OCI-LY3 (cell line): ENCODE data around the gene ARID1B.
"Not testable (repeated sequence)": the region's sequence is repeated elsewhere in the genome, so short reads cannot be mapped to it uniquely, and the experiment has no call there.

Experiments used
- H2AFZ ChIP-seq: fragments of 200-600, 300-600 bp; shearing (Covaris generic); 2 replicates; pipeline ENCODE4 v1.6.0; 2014; ENCODE audit warnings: antibody characterized with exemption, low read depth, low read length
- H3K27ac ChIP-seq: fragments of 200-600, 300-600 bp; sonication (generic); 2 replicates; pipeline ENCODE4 v1.5.1; 2014; ENCODE audit warnings: mild to moderate bottlenecking, low read length, moderate library complexity, mixed read lengths
- H3K27me3 ChIP-seq: fragments of 200-600, 300-600 bp; sonication (generic); 2 replicates; pipeline ENCODE4 v1.6.1; 2014; ENCODE audit warnings: low read depth, low read length, mixed read lengths
- H3K36me3 ChIP-seq: fragments of 200-600, 300-600 bp; sonication (generic); replicated peaks from 2 replicates; pipeline ENCODE3; 2014; ENCODE audit warnings: low read depth, low read length, mixed read lengths
- H3K4me1 ChIP-seq: fragments of 300-600, 200-600 bp; sonication (generic); 2 replicates; pipeline ENCODE4 v1.6.1; 2014; ENCODE audit warnings: low read length, mixed read lengths
- H3K4me2 ChIP-seq: fragments of 200-600, 300-600 bp; sonication (generic); 2 replicates; pipeline ENCODE4 v1.6.1; 2014; ENCODE audit warnings: low read length, mixed read lengths
- H3K4me3 ChIP-seq: fragments of 300-600, 200-600 bp; sonication (generic); 2 replicates; pipeline ENCODE4 v1.5.1; 2014; ENCODE audit warnings: antibody characterized with exemption, mild to moderate bottlenecking, low read length, moderate library complexity
- H3K79me2 ChIP-seq: fragments of 300-600, 200-600 bp; shearing (Covaris generic); 2 replicates; pipeline ENCODE4 v1.6.1; 2014; ENCODE audit warnings: mild to moderate bottlenecking, low read length, mixed read lengths
- H3K9ac ChIP-seq: fragments of 300-600, 200-600 bp; shearing (Covaris generic); 2 replicates; pipeline ENCODE4 v1.6.0; 2014; ENCODE audit warnings: mild to moderate bottlenecking, low read length, moderate library complexity
- H3K9me3 ChIP-seq: fragments of 200-600, 300-600 bp; shearing (Covaris generic); 2 replicates; pipeline ENCODE4 v1.6.1; 2014; ENCODE audit warnings: low read length, mixed read lengths; ENCODE audit not compliant: insufficient read depth
- H4K20me1 ChIP-seq: fragments of 200-600, 300-600 bp; sonication (generic); 2 replicates; pipeline ENCODE4 v1.6.1; 2016; ENCODE audit warnings: low read length, mixed read lengths; ENCODE audit not compliant: insufficient read depth
- CTCF ChIP-seq: fragments of 200-600, 300-600 bp; sonication (generic); IDR thresholded peaks from 2 replicates; pipeline ENCODE4 v1.5.1; 2014; ENCODE audit warnings: antibody characterized with exemption, low read length, low read depth
- EZH2phosphoT487 ChIP-seq: fragments of 200-600 bp; shearing (Covaris generic); IDR thresholded peaks from 2 replicates; pipeline ENCODE4 v1.6.1; 2018; ENCODE audit warnings: antibody characterized with exemption, mixed run types, low read depth

Gene ARID1B

GRCh38 chr6:156978948-156979347 is 201.8 kb downstream of the ARID1B start:
- Histone ChIP-seq H3K4me2 (peak overlapping the region; percentile 98), H3K4me3 (0 out of 2 replicates have a peak overlapping the region, but pooled peaks have one; percentile 13), H3K36me3 (no peaks in the 10 kb centered on the region), H3K27me3 (no peaks in the 10 kb centered on the region), H3K27ac (peak overlapping the region; percentile 30), H2AFZ (no peak overlapping the region), H3K9me3 (no peaks in the 10 kb centered on the region), H3K4me1 (peaks cover 43% of the 10 kb centered on the region), H3K9ac (no peak overlapping the region), H4K20me1 (peaks cover 2% of the 10 kb centered on the region; the same call in 1 of the 2 replicates), H3K79me2 (peaks cover 88% of the 10 kb centered on the region)
- no peak for TF ChIP-seq EZH2phosphoT487
- no peak for TF ChIP-seq CTCF

GRCh38 chr6:156980515-156980914 is 203.3 kb downstream of the ARID1B start:
- no peaks in the 10 kb centered on the region for H3K9me3 ChIP-seq
- no peaks in the 10 kb centered on the region for H3K36me3 ChIP-seq
- no peak overlapping the region for H2AFZ ChIP-seq
- H3K27ac ChIP-seq = no peak overlapping the region
- H3K27me3 ChIP-seq = no peaks in the 10 kb centered on the region
- H3K9ac ChIP-seq = no peak overlapping the region
- no peak overlapping the region for H3K4me3 ChIP-seq
- H3K79me2 ChIP-seq = peaks cover 83% of the 10 kb centered on the region
- peaks cover 39% of the 10 kb centered on the region for H3K4me1 ChIP-seq
- TF ChIP-seq EZH2phosphoT487 (no peak), CTCF (no peak)
- H3K4me2 ChIP-seq = no peak overlapping the region
- H4K20me1 ChIP-seq = peaks cover 2% of the 10 kb centered on the region; the same call in 1 of the 2 replicates

DNA sequence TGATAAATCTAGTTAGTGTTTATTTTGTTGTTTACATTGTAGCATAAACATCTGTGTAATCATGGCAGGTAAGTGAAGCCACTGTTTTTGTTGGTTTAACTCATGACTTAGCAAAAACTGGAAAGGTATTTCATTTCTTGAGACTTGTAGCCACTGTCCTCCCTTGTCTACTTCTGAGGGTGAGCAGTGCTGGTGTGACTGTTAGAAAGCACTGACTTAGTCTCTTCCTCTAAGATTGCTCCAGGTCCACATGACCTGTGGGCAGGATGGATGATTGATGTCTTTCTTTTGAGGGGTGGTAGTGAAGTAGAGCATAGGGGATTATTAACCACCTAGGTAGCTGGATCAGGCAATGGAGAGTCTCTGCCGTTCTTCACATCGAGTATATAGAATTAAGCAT is 203.8 kb downstream of the ARID1B start:
- H3K9me3 ChIP-seq = no peaks in the 10 kb centered on the region
- no peak overlapping the region for H3K4me2 ChIP-seq
- H3K4me1 ChIP-seq = peaks cover 39% of the 10 kb centered on the region
- H3K27me3 ChIP-seq = no peaks in the 10 kb centered on the region
- no peak overlapping the region for H3K9ac ChIP-seq
- no peak overlapping the region for H3K4me3 ChIP-seq
- peaks cover 83% of the 10 kb centered on the region for H3K79me2 ChIP-seq
- TF ChIP-seq EZH2phosphoT487 (no peak), CTCF (no peak)
- H2AFZ ChIP-seq = no peak overlapping the region
- H3K36me3 ChIP-seq = no peaks in the 10 kb centered on the region
- no peak overlapping the region for H3K27ac ChIP-seq
- H4K20me1 ChIP-seq = peaks cover 2% of the 10 kb centered on the region; the same call in 1 of the 2 replicates

GRCh38 chr6:156982168-156982567 is 205.0 kb downstream of the ARID1B start:
- Histone ChIP-seq H3K4me3 (no peak overlapping the region), H2AFZ (no peak overlapping the region), H3K27ac (no peak overlapping the region), H3K79me2 (peaks cover 81% of the 10 kb centered on the region), H3K4me2 (no peak overlapping the region), H3K36me3 (no peaks in the 10 kb centered on the region), H3K27me3 (no peaks in the 10 kb centered on the region), H3K4me1 (peaks cover 34% of the 10 kb centered on the region), H4K20me1 (peaks cover 2% of the 10 kb centered on the region; the same call in 1 of the 2 replicates), H3K9ac (no peak overlapping the region), H3K9me3 (no peaks in the 10 kb centered on the region)
- TF ChIP-seq CTCF (no peak), EZH2phosphoT487 (no peak)

GRCh38 chr6:156982864-156983263 is 205.7 kb downstream of the ARID1B start:
- H3K9me3 ChIP-seq, H3K36me3 ChIP-seq: not testable (repeated sequence)

More at GRCh38 chr6:156982864-156983263, 205.7 kb downstream of the ARID1B start:
- not testable (repeated sequence) for H3K27me3 ChIP-seq, H3K27ac ChIP-seq, H3K9ac ChIP-seq, H3K4me3 ChIP-seq, H2AFZ ChIP-seq, H4K20me1 ChIP-seq, H3K4me2 ChIP-seq
- Histone ChIP-seq H3K4me1 (peaks cover 31% of the 10 kb centered on the region), H3K79me2 (peaks cover 80% of the 10 kb centered on the region)
